MM.1S (cell line): ENCODE data around the gene CTNNA3.

Experiments
- DNase-seq: peaks from one replicate; pipeline ENCODE4 v3.0.0-alpha.2; 2015
- H2AFZ ChIP-seq: fragments of 300-600 bp; sonication (generic); 2 replicates; pipeline ENCODE4 v1.6.0; 2016; ENCODE audit warnings: antibody characterized with exemption, low read length
- H3F3A ChIP-seq: fragments of 300-600 bp; sonication (generic); 2 replicates; pipeline ENCODE4 v1.6.1; 2016; ENCODE audit warnings: mild to moderate bottlenecking, antibody characterized with exemption, low read length, moderate library complexity, mixed read lengths; ENCODE audit not compliant: insufficient read depth
- H3K27ac ChIP-seq: fragments of 300-600 bp; sonication (generic); 2 replicates; pipeline ENCODE4 v1.5.1; 2016; ENCODE audit warnings: mild to moderate bottlenecking, low read length
- H3K27me3 ChIP-seq: fragments of 300-600 bp; sonication (generic); replicated peaks from 2 replicates; pipeline ENCODE4 v1.6.0; 2016; ENCODE audit warnings: low read length; ENCODE audit not compliant: insufficient read depth
- H3K36me3 ChIP-seq: fragments of 300-600 bp; sonication (generic); replicated peaks from 2 replicates; pipeline ENCODE4 v1.6.1; 2016; ENCODE audit warnings: mild to moderate bottlenecking, low read length, mixed read lengths; ENCODE audit not compliant: insufficient read depth
- H3K4me1 ChIP-seq: fragments of 300-600 bp; sonication (generic); 2 replicates; pipeline ENCODE4 v1.6.1; 2016; ENCODE audit warnings: low read length, mixed read lengths
- H3K4me2 ChIP-seq: fragments of 300-600 bp; sonication (generic); 2 replicates; pipeline ENCODE4 v1.6.0; 2016; ENCODE audit warnings: low read depth, low read length
- H3K4me3 ChIP-seq: fragments of 300-600 bp; sonication (generic); 2 replicates; pipeline ENCODE4 v1.5.1; 2016; ENCODE audit warnings: low read length, mixed read lengths
- H3K79me2 ChIP-seq: fragments of 300-600 bp; sonication (generic); 2 replicates; pipeline ENCODE4 v1.6.1; 2016; ENCODE audit warnings: mixed run types, low read length, mixed read lengths
- H3K9ac ChIP-seq: fragments of 300-600 bp; sonication (generic); 2 replicates; pipeline ENCODE4 v1.6.1; 2016; ENCODE audit warnings: low read length, mixed read lengths
- H3K9me2 ChIP-seq: fragments of 300-600 bp; sonication (generic); replicated peaks from 2 replicates; pipeline ENCODE4 v1.6.1; 2016; ENCODE audit warnings: mild to moderate bottlenecking, low read length, mixed read lengths; ENCODE audit not compliant: insufficient read depth
- H3K9me3 ChIP-seq: fragments of 300-600 bp; sonication (generic); replicated peaks from 2 replicates; pipeline ENCODE4 v1.6.1; 2016; ENCODE audit warnings: mild to moderate bottlenecking, low read length, mixed read lengths; ENCODE audit not compliant: insufficient read depth
- H4K20me1 ChIP-seq: fragments of 300-600 bp; sonication (generic); 2 replicates; pipeline ENCODE4 v1.6.1; 2016; ENCODE audit warnings: mild to moderate bottlenecking, low read length, moderate library complexity, mixed read lengths; ENCODE audit not compliant: insufficient read depth
- EZH2 ChIP-seq: fragments of 300-600 bp; sonication (generic); optimal IDR thresholded peaks from 2 replicates; pipeline ENCODE3; 2017; ENCODE audit warnings: low read depth, mild to moderate bottlenecking, antibody characterized with exemption, low read length, mixed read lengths
- EZH2phosphoT487 ChIP-seq: fragments of 300-600 bp; sonication (generic); IDR thresholded peaks from 2 replicates; pipeline ENCODE4 v1.6.1; 2018; ENCODE audit warnings: antibody characterized with exemption, low read length
- TF ChIP-seq, protein P1 (sequence below): fragments of 300-600 bp; sonication (generic); IDR thresholded peaks from 2 replicates; pipeline ENCODE4 v1.5.1; 2016; ENCODE audit warnings: antibody characterized with exemption, low read length, mixed read lengths

The CTNNA3 gene

DNA sequence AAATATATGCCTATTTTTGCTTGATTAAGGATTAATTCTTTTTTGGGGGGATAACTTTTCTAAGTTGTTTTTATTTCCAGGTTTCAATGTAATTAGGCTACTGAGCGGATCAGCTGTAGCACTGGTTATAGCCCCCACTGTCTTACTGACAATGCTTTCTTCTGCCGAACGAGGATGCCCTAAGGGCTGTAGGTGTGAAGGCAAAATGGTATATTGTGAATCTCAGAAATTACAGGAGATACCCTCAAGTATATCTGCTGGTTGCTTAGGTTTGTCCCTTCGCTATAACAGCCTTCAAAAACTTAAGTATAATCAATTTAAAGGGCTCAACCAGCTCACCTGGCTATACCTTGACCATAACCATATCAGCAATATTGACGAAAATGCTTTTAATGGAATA lies 769.2 kb downstream of the CTNNA3 start:
- Histone ChIP-seq H3K27ac (no peak overlapping the region), H3K79me2 (no peaks in the 10 kb centered on the region), H3K4me1 (no peaks in the 10 kb centered on the region), H3K9ac (no peak overlapping the region), H2AFZ (no peak overlapping the region), H3K9me2 (no peaks in the 10 kb centered on the region), H3K36me3 (no peaks in the 10 kb centered on the region), H3K9me3 (no peaks in the 10 kb centered on the region), H3F3A (no peaks in the 10 kb centered on the region), H3K4me2 (no peak overlapping the region), H3K27me3 (no peaks in the 10 kb centered on the region), H3K4me3 (no peak overlapping the region), H4K20me1 (no peaks in the 10 kb centered on the region)
- TF ChIP-seq EZH2 (no peak), EZH2phosphoT487 (no peak)
- TF ChIP-seq, protein P1, sequence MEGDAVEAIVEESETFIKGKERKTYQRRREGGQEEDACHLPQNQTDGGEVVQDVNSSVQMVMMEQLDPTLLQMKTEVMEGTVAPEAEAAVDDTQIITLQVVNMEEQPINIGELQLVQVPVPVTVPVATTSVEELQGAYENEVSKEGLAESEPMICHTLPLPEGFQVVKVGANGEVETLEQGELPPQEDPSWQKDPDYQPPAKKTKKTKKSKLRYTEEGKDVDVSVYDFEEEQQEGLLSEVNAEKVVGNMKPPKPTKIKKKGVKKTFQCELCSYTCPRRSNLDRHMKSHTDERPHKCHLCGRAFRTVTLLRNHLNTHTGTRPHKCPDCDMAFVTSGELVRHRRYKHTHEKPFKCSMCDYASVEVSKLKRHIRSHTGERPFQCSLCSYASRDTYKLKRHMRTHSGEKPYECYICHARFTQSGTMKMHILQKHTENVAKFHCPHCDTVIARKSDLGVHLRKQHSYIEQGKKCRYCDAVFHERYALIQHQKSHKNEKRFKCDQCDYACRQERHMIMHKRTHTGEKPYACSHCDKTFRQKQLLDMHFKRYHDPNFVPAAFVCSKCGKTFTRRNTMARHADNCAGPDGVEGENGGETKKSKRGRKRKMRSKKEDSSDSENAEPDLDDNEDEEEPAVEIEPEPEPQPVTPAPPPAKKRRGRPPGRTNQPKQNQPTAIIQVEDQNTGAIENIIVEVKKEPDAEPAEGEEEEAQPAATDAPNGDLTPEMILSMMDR = no peak
- no peak for DNase-seq

DNA sequence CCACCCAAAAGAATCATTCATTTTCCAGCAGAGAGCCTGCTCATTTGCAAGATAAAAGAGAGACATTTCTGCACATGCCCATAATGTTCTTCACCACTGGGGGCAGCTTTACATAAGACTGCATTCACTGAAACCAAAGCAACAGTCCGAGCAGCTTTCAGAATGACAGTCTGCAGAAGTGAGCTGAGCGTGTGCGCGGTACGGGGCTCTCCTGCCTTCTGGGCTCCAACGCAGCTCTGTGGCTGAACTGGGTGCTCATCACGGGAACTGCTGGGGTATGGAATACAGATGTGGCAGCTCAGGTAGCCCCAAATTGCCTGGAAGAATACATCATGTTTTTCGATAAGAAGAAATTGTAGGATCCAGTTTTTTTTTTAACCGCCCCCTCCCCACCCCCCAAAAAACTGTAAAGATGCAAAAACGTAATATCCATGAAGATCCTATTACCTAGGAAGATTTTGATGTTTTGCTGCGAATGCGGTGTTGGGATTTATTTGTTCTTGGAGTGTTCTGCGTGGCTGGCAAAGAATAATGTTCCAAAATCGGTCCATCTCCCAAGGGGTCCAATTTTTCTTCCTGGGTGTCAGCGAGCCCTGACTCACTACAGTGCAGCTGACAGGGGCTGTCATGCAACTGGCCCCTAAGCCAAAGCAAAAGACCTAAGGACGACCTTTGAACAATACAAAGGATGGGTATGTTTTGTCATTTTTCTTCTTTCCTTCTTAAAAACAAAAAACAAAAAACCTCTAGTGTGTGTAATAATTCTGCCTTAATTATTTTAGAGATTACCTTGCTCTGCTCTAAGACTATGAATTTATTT lies 769.9 kb downstream of the CTNNA3 start, which contains the start of gene LRRTM3:
LRRTM3 (plus strand) TSS at position 141 of the 820 bp plus-strand sequence.
- H3K79me2 ChIP-seq = no peaks in the 10 kb centered on the region
- H3F3A ChIP-seq = no peaks in the 10 kb centered on the region
- H4K20me1 ChIP-seq = no peaks in the 10 kb centered on the region
- no peaks in the 10 kb centered on the region for H3K27me3 ChIP-seq
- peak; percentile 83 for DNase-seq
- no peaks in the 10 kb centered on the region for H3K4me1 ChIP-seq
- H3K36me3 ChIP-seq = no peaks in the 10 kb centered on the region
- no peak for TF ChIP-seq EZH2
- TF ChIP-seq, protein P1 = peak; percentile 74
- TF ChIP-seq EZH2phosphoT487 = no peak
- no peaks in the 10 kb centered on the region for H3K9me2 ChIP-seq
- no peaks in the 10 kb centered on the region for H3K9me3 ChIP-seq
- no peak within 1 kb of the TSS for H2AFZ ChIP-seq
- H3K4me3 ChIP-seq = no peak within 1 kb of the TSS
- no peak within 1 kb of the TSS for H3K27ac ChIP-seq
- no peak within 1 kb of the TSS for H3K9ac ChIP-seq
- H3K4me2 ChIP-seq = peak within 1 kb of the TSS; percentile 40; the same call in 1 of the 2 replicates

- Histone ChIP-seq H3K36me3 (no peaks in the 10 kb centered on the region), H3K9ac (no peak overlapping the region), H3K27me3 (no peaks in the 10 kb centered on the region), H2AFZ (no peak overlapping the region), H3K4me3 (no peak overlapping the region), H3K9me2 (no peaks in the 10 kb centered on the region), H3K9me3 (no peaks in the 10 kb centered on the region), H3F3A (no peaks in the 10 kb centered on the region), H3K27ac (no peak overlapping the region), H3K79me2 (no peaks in the 10 kb centered on the region), H3K4me1 (no peaks in the 10 kb centered on the region), H4K20me1 (no peaks in the 10 kb centered on the region), H3K4me2 (no peak overlapping the region)
- TF ChIP-seq EZH2phosphoT487 = no peak
- no peak for TF ChIP-seq EZH2
- TF ChIP-seq, protein P1 = no peak
- no peak for DNase-seq
Measured at GRCh38 chr10:66925373-66925772, 770.6 kb downstream of the CTNNA3 start.
